HG02571 (cell line): ENCODE measurements around the gene OTX2.

Source experiments
- ATAC-seq: cut with Tn5 transposase; IDR thresholded peaks from one replicate; pipeline ENCODE4 v1.9.1; 2021; ENCODE audit warnings: mild to moderate bottlenecking, moderate library complexity; ENCODE audit not compliant: unreplicated experiment

The OTX2 gene

DNA sequence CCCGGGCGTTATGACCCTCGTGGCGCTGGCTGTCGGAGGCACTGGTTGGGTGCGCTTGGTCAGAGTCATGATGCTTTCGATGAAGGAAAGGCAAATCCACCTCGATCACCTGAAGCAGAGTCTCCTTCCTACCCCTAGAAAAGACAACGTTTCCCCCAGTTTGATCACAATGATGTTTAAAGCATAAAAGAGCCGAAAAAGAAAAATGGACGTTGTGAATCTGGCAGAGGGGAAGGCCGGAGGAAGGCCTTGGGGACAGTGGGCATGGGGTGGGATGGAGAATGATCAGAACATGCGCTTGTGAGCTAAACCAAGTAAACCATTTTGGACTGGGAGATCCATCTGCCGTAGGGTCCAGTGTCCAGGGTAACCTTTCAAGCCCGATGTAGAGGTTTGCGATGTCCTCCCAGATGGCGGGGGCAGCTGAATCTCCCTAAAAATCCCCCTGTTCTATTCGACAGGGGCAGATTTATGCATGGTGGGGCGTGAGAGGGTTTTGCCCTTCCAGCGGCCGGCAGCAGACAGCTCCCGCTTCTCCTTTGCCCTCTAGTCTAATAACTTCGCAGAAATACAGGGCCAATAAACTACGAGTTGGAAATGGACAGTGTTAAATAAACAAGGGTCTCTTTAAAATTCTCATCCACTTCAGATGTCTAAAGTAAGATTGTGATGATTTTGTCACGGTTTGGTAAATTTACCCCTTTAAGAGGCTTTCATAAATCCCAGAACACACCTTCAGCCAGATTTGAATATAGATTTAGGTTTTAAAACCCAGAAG is 2.3 kb upstream of the OTX2 start:
- no peak for ATAC-seq

DNA sequence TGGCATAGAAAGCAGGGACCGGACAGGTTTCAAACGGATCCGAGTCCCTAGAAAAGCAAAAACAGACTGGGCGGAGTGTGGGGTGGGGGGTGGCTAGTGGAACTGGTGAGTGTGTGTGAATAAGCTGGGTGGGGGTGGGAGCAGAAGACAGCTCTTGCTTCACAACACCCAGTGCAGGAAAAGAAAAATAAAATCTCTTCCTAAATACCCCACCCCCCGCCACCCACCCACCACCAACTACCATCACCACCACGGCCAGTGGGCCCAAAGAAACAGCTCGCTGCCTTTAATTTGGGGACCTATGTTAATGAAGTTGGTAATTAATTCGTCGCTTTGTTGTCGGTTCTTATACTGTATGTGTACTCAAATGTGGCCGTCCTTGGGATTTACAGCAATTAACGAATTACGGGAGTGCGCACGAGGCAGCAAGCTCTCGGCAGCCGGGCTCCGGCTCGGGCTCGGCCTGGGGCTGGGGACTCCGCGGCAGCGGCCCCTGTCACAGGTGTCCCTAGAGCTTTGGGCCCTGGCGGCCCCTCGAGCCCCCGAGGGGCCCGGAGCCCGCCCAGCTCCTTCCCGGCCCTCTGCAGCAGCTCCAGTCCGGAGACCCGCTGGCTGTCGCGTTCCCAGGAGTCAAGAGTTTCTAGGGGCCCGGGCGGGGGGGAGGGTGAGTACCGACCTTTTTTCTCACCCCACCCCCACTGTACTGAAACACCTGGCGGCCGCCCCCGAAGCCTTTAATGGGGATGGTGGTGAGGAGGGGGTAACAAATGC is 1.5 kb upstream of the OTX2 start:
- no peak for ATAC-seq

- no peak for ATAC-seq
Observed at GRCh38 chr14:56810836-56811592, 735 bp upstream of the OTX2 start.

DNA sequence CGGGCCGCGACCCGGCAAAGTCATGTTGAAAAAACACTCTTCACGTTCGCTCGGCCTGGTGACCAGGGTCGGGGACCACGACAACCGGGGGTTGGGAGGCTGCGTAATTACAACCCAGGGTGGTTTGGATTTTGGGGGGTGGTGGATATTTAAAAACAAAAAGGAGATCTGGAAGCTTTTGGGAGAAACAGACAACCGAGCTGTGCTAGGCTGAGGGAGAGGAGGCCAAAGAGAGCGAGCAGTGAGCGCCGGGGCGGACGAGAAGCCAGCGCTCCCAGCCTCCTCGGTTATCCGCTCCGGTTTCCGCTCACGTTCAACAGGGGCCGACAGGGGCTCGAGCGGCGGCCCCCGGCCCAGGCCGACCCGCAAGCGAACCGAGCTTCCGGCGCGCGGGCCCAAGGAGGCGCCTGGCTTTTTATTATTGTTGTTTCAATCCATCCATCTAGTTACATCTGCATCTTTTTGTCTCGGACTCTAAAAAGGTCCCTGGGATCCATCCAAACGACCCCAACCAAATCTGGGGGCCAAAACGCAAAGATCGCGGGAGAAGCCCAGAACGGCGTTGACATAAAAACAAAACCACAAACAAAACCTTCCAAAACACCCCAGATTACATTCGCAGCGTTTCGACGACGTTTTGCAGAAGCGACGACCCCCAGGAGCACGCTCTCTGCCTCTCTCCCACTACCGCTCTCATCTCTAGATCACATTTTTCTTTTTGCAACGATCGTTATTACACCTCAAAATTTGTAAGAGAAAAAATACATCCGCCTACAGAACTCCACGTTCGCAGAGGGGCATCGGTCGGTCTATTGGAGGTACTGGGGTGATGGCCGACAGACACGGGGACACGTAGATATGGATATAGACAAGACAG is 771 bp downstream of the OTX2 start:
- ATAC-seq = no peak

DNA sequence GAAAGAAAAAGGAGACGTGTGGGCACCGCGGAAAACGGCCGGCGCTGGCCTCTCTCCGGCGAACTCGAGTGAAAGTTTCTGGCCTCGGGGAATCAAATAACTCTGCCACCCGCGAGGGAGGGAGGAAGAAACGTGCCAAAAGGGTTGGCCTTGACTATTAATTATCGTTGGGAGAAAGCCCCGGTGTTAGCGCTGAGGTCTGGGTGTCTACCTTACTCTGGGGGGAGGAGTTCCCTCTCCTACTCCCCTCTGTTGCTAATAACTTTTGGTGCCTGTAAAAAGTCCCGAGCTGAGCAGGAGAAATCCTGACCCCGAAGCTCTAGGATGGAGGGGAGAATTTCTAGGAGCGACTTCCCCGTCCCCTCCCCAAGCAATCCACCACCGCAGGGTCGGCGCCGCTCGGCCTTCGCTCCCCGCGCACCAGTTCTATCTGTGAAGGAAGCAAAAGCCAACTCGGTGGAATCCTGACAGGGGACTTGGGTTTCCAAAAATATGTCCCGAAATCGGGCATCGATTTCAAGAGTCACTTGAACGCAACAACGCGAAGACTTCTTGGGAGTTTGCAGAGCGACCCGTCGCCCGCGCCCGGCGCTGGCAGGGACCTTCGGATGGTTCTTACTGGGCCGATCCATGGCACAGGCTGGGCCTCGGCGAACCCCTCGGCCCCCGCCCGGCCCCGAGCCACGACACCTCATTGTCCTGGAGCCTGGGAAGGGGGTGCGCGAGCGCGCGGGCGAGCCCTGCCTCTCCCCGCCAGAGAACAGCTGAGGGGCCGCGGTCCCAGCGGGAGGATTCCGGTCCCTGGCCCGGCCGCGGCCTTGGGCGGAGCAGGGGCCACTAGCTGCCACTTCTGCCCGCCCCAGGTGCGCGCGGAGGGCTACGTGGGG is 1.7 kb downstream of the OTX2 start:
- no peak for ATAC-seq

GRCh38 chr14:56808110-56808382 is 2.2 kb downstream of the OTX2 start:
- ATAC-seq = no peak

- ATAC-seq = no peak
Observed at GRCh38 chr14:56807386-56808109, 2.7 kb downstream of the OTX2 start.

DNA sequence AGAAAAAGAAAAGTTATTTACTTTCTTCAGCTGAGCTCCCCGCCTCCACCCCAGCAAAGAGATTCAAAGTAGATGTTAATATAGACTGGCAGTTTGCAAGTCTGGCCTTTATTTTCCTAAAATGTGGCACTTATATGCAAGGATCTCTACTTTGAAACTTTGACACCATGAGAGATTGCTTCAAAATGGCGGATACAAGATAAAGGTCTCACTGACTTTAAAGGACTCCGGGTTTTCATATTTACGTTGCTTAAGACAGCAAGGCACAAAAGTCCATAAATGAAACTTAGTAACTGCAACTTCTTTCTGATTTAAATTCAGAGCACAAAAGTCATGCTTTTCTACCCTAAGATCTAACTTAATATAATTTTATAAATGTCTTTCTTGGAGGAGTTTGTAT is 3.5 kb downstream of the OTX2 start:
- no peak for ATAC-seq

DNA sequence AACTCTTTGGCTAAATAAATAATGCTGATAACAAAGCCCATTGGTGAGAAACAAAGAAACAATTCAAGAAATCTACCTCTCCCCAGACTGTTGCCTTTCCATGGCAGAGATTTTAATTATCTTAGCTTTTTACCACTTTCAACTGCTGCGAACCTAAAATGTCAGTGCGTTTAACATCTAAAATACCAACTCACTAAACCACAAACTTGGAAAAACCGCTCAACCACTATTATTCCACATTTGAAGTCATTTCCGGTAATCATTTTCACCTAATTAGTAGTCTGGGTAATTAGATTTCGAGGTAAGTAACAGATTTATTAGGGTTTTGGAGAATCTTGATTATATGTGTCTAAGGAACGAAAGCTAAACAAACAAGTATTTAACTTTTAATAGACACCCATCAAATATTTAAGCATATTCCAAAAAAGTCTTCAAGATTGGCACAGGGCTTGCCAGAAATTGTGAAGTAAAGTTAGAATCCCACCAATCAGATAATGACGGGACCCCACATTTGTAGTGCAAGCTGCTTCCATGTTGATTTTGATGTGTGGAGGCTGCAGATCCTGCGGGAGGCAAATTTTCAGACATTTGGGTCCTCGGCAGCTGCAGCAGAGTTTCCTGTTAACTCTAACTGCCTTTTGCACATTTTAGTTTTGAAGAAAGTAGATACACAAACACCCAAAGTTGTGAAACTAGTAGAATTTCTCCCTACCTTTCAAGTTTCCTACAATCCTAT is 4.1 kb downstream of the OTX2 start:
- ATAC-seq = no peak

DNA sequence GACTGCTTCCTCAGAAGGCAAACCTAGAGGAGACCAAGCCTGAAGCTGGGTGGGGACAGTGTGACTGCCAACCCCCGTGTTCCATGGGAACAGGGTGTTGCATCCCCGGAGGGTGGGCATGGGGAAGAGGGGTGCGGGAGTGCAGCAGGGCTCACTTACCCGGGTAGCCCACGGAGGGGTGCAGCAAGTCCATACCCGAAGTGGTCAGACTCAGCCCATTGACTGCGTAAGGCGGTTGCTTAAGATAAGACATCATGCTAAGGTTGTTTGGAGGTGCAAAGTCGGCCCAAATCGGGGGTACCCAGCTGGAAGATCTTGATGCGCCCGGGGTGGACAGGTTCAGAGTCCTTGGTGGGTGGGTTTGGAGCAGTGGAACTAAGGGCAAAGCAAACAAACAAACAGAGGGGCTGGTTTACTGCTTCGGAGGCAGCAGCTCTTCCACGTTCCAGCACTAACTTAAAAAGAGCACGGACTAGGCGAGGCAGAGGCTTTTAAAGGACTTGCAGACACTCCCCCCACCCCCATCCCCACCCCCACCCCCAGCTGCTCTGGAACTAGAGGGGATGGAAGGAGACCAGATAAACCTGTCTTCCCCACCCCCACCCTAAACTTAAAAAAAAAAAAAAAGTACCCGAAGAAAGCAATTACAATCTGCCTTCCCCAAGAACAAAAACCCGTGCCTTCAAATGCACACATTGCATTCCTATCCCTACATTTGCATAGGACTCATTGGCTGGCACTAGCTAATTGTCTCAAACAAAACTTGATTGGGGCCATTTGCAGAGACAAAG is 4.9 kb downstream of the OTX2 start:
- ATAC-seq = no peak

DNA sequence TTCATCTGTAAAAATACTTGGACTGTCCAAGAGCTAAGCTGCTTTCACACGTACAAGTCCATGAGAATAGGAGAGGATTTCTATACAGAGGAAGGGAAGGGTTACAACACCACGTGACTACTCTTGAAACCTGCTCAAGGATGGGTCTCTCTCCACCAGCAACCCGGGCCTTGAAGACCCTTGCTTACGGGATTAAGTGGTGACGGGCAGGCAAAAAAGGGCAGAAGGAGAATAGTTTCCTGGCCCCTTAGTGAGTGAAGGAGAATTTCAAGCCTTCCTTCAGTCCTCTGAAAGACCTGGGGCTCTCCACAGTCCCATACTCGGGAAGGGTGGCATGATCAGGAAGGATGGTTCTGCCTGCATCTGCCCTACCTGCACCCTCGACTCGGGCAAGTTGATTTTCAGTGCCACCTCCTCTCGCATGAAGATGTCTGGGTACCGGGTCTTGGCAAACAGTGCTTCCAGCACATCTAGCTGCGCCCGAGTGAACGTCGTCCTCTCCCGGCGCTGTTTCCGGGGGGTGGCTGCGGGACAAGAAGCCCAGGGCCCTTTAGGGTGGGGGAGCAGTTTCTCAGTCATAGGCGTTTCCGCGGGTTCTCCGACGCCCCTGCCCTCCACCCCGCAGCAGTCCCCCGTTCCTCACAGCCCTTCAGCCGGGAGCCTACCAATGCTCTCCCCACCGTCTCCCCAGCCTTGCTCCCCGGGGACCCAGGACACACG is 6.3 kb downstream of the OTX2 start:
- no peak for ATAC-seq

DNA sequence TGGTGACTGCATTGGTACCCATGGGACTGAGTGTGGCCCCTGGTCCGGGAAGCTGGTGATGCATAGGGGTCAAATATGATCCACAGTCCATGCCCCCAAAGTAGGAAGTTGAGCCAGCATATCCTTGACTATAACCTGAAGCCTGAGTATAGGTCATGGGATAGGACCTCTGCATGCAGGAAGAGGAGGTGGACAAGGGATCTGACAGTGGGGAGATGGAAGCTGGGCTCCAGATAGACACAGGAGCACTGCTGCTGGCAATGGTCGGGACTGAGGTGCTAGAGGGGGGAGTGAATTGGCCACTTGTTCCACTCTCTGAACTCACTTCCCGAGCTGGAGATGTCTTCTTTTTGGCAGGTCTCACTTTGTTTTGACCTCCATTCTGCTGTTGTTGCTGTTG is 8.4 kb downstream of the OTX2 start:
- ATAC-seq = no peak

GRCh38 chr14:56799343-56799645 is 11.0 kb downstream of the OTX2 start:
- ATAC-seq = no peak

GRCh38 chr14:56798447-56799342 is 11.6 kb downstream of the OTX2 start:
- no peak for ATAC-seq

DNA sequence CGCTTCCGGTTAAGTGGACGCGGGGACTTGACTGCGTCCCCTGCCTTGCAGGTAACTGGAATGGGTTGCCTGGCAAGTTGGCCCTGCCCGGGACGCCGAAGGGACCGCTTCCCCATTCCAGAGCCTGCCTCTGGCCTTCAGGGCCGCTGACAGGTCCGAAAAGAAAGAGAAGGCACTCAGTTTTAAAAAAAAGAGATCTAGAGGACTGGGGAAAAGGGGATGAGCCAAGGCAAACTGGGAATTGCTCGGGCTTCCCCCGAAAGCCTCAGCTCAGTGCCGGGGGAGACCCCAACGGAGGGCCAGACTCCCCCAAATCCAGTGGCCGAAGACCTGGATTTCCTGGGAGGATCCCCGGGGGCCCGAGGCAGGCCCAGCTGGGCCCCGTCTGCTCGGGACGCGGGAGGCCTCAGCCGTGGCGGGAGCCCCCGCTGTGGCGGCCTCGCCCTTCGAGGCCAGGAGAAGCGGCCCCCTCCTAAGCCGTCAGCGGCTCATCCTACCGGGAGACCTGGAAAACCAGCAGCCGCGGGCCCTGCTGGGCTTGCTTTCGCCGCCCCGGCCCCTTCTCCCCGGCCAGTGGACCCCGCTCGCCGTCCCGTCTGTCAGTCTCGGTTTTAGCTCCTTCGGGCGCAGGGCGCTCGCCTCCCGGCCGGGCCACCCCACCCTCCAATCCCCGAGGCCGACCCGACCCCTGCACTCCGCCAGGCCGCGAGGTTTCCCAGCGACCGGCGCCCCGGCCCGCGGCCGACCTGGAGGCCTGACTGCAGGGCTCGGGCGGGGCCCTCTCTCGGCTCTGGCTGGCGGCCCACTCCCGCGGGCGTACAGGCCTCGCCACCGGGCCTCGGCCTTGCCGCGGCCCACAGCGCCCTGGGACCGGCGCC is 12.5 kb downstream of the OTX2 start:
- no peak for ATAC-seq
